Central memory CD8-positive, alpha-beta T cell (primary cell): Measurements from ENCODE around the gene DOK3.

Experiments used
- ATAC-seq: fragments of 150-1000 bp; cut with Tn5 transposase; replicated peaks from 2 replicates; pipeline ENCODE4 v1.10.0; 2022; ENCODE audit warnings: mild to moderate bottlenecking, moderate FRiP score, moderate number of reproducible peaks; ENCODE audit not compliant: poor library complexity, severe bottlenecking; ENCODE audit errors: extremely low read depth
- DNase-seq, 2 donors: peaks; one replicate each; pipeline ENCODE4 v3.0.0; 2021; ENCODE audit warnings: low spot score in 2 of 2
- H3K27ac Mint-ChIP-seq: one replicate; pipeline ENCODE4 v1.8.0; 2022; ENCODE audit warnings: low read depth, mild to moderate bottlenecking, moderate library complexity, mixed read lengths
- H3K27me3 Mint-ChIP-seq: one replicate; pipeline ENCODE4 v1.8.0; 2022; ENCODE audit warnings: mixed read lengths
- H3K36me3 Mint-ChIP-seq: one replicate; pipeline ENCODE4 v1.8.0; 2022; ENCODE audit warnings: mild to moderate bottlenecking, moderate library complexity, mixed read lengths; ENCODE audit not compliant: insufficient read depth
- H3K4me1 Mint-ChIP-seq: one replicate; pipeline ENCODE4 v1.8.0; 2022; ENCODE audit warnings: mixed read lengths
- H3K4me3 Mint-ChIP-seq: one replicate; pipeline ENCODE4 v1.8.0; 2022; ENCODE audit warnings: mild to moderate bottlenecking, moderate library complexity, mixed read lengths
- H3K9me3 Mint-ChIP-seq: one replicate; pipeline ENCODE4 v1.8.0; 2022; ENCODE audit warnings: mixed read lengths

Gene DOK3

GRCh38 chr5:177507596-177508220 is 1.9 kb downstream of the DOK3 start:
- H3K27me3 Mint-ChIP-seq: no peaks in the 10 kb centered on the region
- ATAC-seq (no peak), DNase-seq (no peak)
- H3K36me3 Mint-ChIP-seq: peaks cover 8% of the 10 kb centered on the region
- H3K4me1 Mint-ChIP-seq: peaks cover 5% of the 10 kb centered on the region
- no peak overlapping the region for H3K4me3 Mint-ChIP-seq
- no peaks in the 10 kb centered on the region for H3K9me3 Mint-ChIP-seq
- no peak overlapping the region for H3K27ac Mint-ChIP-seq

GRCh38 chr5:177507165-177507564 is 2.5 kb downstream of the DOK3 start:
- Mint-ChIP-seq H3K27me3 (no peaks in the 10 kb centered on the region), H3K27ac (no peak overlapping the region), H3K4me3 (no peak overlapping the region), H3K9me3 (no peaks in the 10 kb centered on the region), H3K4me1 (peaks cover 5% of the 10 kb centered on the region), H3K36me3 (peaks cover 8% of the 10 kb centered on the region)
- ATAC-seq (no peak), DNase-seq (no peak)

- no peak for ATAC-seq
- no peaks in the 10 kb centered on the region for H3K9me3 Mint-ChIP-seq
- H3K36me3 Mint-ChIP-seq: peaks cover 4% of the 10 kb centered on the region
- no peak for DNase-seq
- no peak overlapping the region for H3K4me3 Mint-ChIP-seq
- H3K4me1 Mint-ChIP-seq: peaks cover 10% of the 10 kb centered on the region
- H3K27me3 Mint-ChIP-seq: no peaks in the 10 kb centered on the region
- peak overlapping the region; percentile 20 for H3K27ac Mint-ChIP-seq
Measured at GRCh38 chr5:177505075-177505474, 4.6 kb downstream of the DOK3 start.

GRCh38 chr5:177504086-177505056 is 5.3 kb downstream of the DOK3 start:
- H3K9me3 Mint-ChIP-seq: no peaks in the 10 kb centered on the region
- DNase-seq (no peak), ATAC-seq (no peak)
- no peak overlapping the region for H3K4me3 Mint-ChIP-seq
- H3K27me3 Mint-ChIP-seq: no peaks in the 10 kb centered on the region
- peaks cover 4% of the 10 kb centered on the region for H3K36me3 Mint-ChIP-seq
- H3K4me1 Mint-ChIP-seq: peaks cover 11% of the 10 kb centered on the region
- no peak overlapping the region for H3K27ac Mint-ChIP-seq

- DNase-seq (no peak), ATAC-seq (no peak)
- Mint-ChIP-seq H3K9me3 (no peaks in the 10 kb centered on the region), H3K4me3 (no peak overlapping the region), H3K4me1 (peaks cover 15% of the 10 kb centered on the region), H3K27ac (no peak overlapping the region), H3K27me3 (no peaks in the 10 kb centered on the region), H3K36me3 (peaks cover 4% of the 10 kb centered on the region)
Measured at GRCh38 chr5:177503351-177504085, 6.1 kb downstream of the DOK3 start.

GRCh38 chr5:177502886-177503285 is 6.7 kb downstream of the DOK3 start:
- Mint-ChIP-seq H3K36me3 (peaks cover 6% of the 10 kb centered on the region), H3K4me1 (peaks cover 21% of the 10 kb centered on the region), H3K27me3 (no peaks in the 10 kb centered on the region), H3K4me3 (no peak overlapping the region), H3K9me3 (no peaks in the 10 kb centered on the region), H3K27ac (peak overlapping the region; percentile 33)
- DNase-seq (no peak), ATAC-seq (no peak)

- H3K27me3 Mint-ChIP-seq: no peaks in the 10 kb centered on the region
- ATAC-seq (no peak), DNase-seq (no peak)
- H3K36me3 Mint-ChIP-seq: peaks cover 6% of the 10 kb centered on the region
- peak overlapping the region; percentile 58 for H3K27ac Mint-ChIP-seq
- no peaks in the 10 kb centered on the region for H3K9me3 Mint-ChIP-seq
- H3K4me3 Mint-ChIP-seq: no peak overlapping the region
- peaks cover 25% of the 10 kb centered on the region for H3K4me1 Mint-ChIP-seq
Measured at GRCh38 chr5:177501874-177502678, 7.5 kb downstream of the DOK3 start.

- peaks cover 6% of the 10 kb centered on the region for H3K36me3 Mint-ChIP-seq
- H3K9me3 Mint-ChIP-seq: no peaks in the 10 kb centered on the region
- peaks cover 31% of the 10 kb centered on the region for H3K4me1 Mint-ChIP-seq
- H3K27ac Mint-ChIP-seq: no peak overlapping the region
- no peaks in the 10 kb centered on the region for H3K27me3 Mint-ChIP-seq
- no peak for ATAC-seq
- peak; percentile 66 to 83 for DNase-seq
- H3K4me3 Mint-ChIP-seq: no peak overlapping the region
Measured at GRCh38 chr5:177500685-177501522, 8.7 kb downstream of the DOK3 start.

GRCh38 chr5:177499842-177500241 is 9.8 kb downstream of the DOK3 start:
- Mint-ChIP-seq H3K9me3 (no peaks in the 10 kb centered on the region), H3K27me3 (no peaks in the 10 kb centered on the region), H3K36me3 (peaks cover 2% of the 10 kb centered on the region), H3K4me3 (peak overlapping the region; percentile 43), H3K4me1 (peaks cover 32% of the 10 kb centered on the region), H3K27ac (no peak overlapping the region)
- no peak for ATAC-seq
- no peak for DNase-seq

- Mint-ChIP-seq H3K4me3 (peak overlapping the region; percentile 80), H3K27me3 (no peaks in the 10 kb centered on the region), H3K36me3 (peaks cover 2% of the 10 kb centered on the region), H3K9me3 (no peaks in the 10 kb centered on the region), H3K4me1 (peaks cover 33% of the 10 kb centered on the region), H3K27ac (peak overlapping the region; percentile 13)
- no peak for DNase-seq
- peak; percentile 4 for ATAC-seq
Measured at GRCh38 chr5:177498013-177498787, 11.4 kb downstream of the DOK3 start.
